CD14-positive monocyte (primary cell): ENCODE measurements around the gene FOXD1. TPM values are rescaled to one million over a fixed set of nuclear protein-coding genes. Genes with fewer than 3 reads are reported as not detected.

Experiments
- DNase-seq, 3 donors: peaks; one replicate each; pipeline ENCODE4 v3.0.0-alpha.2; 2011 to 2022
- H2AFZ ChIP-seq: 2 replicates; pipeline ENCODE4 v1.6.0; 2012; ENCODE audit warnings: mild to moderate bottlenecking, low read depth, low read length, inconsistent platforms; ENCODE audit not compliant: insufficient read depth, poor library complexity, severe bottlenecking
- H3K27ac ChIP-seq, 2 donors: 1 replicate in 1 of 2; 2 replicates in 1 of 2; pipeline ENCODE4 v1.5.1; 2012 to 2013; ENCODE audit warnings: low read length in 2 of 2, control low read depth in 1 of 2, inconsistent platforms in 1 of 2, low read depth in 1 of 2, mild to moderate bottlenecking in 1 of 2
- H3K27me3 ChIP-seq, 2 donors: one replicate each; pipeline versions ENCODE4 v1.6.0 to v1.6.1; 2011 to 2013; ENCODE audit warnings: low read length in 2 of 2; ENCODE audit not compliant: control insufficient read depth in 2 of 2, insufficient read depth in 2 of 2
- H3K36me3 ChIP-seq, 2 donors: replicated peaks in 1 of 2; 1 replicate in 1 of 2; 2 replicates in 1 of 2; pipeline versions ENCODE4 v1.5.1 to v1.6.1; 2012 to 2013; ENCODE audit warnings: low read length in 2 of 2, control low read depth in 1 of 2, inconsistent platforms in 1 of 2, mild to moderate bottlenecking in 1 of 2; ENCODE audit not compliant: insufficient read depth in 2 of 2, control insufficient read depth in 1 of 2
- H3K4me1 ChIP-seq, 2 donors: 1 replicate in 1 of 2; 2 replicates in 1 of 2; pipeline versions ENCODE4 v1.5.1 to v1.6.1; 2012 to 2013; ENCODE audit warnings: low read length in 2 of 2, control low read depth in 1 of 2, inconsistent platforms in 1 of 2, mild to moderate bottlenecking in 1 of 2, moderate library complexity in 1 of 2; ENCODE audit not compliant: insufficient read depth in 2 of 2, control insufficient read depth in 1 of 2
- H3K4me2 ChIP-seq: replicated peaks from 2 replicates; pipeline ENCODE3; 2012; ENCODE audit warnings: low read length, moderate library complexity, mild to moderate bottlenecking; ENCODE audit not compliant: poor library complexity, severe bottlenecking; ENCODE audit errors: extremely low read depth
- H3K4me3 ChIP-seq, 3 experiments: fragments of 200-600 bp in 1 of 3; sonication (generic) in 1 of 3; replicated peaks in 1 of 3; 1 replicate in 2 of 3; 2 replicates in 1 of 3; pipeline ENCODE4 v1.5.1; 2011 to 2013; ENCODE audit warnings: low read length in 3 of 3, mild to moderate bottlenecking in 3 of 3, control low read depth in 2 of 3, low read depth in 2 of 3, inconsistent platforms in 1 of 3, moderate library complexity in 1 of 3
- H3K79me2 ChIP-seq: 2 replicates; pipeline ENCODE4 v1.6.0; 2012; ENCODE audit warnings: mild to moderate bottlenecking, control low read depth, inconsistent platforms, low read length, moderate library complexity; ENCODE audit not compliant: insufficient read depth
- H3K9ac ChIP-seq: 2 replicates; pipeline ENCODE4 v1.6.0; 2017; ENCODE audit warnings: low read length, mild to moderate bottlenecking; ENCODE audit not compliant: insufficient read depth, poor library complexity, severe bottlenecking
- H3K9me3 ChIP-seq, 2 donors: replicated peaks in 1 of 2; 1 replicate in 1 of 2; 2 replicates in 1 of 2; pipeline versions ENCODE4 v1.5.1 to v1.6.1; 2012 to 2013; ENCODE audit warnings: low read length in 2 of 2, control low read depth in 1 of 2; ENCODE audit not compliant: control insufficient read depth in 1 of 2, insufficient read depth in 1 of 2
- H4K20me1 ChIP-seq: 2 replicates; pipeline ENCODE4 v1.6.0; 2012; ENCODE audit warnings: mild to moderate bottlenecking, low read length, control low read depth, moderate library complexity; ENCODE audit not compliant: insufficient read depth
- H3K27ac Mint-ChIP-seq, 7 donors: one replicate each; pipeline ENCODE4 v1.8.0; 2020; ENCODE audit warnings: mild to moderate bottlenecking in 7 of 7, mixed read lengths in 7 of 7, moderate library complexity in 6 of 7, inconsistent platforms in 2 of 7
- H3K27me3 Mint-ChIP-seq, 3 donors: one replicate each; pipeline ENCODE4 v1.8.0; 2021 to 2022; ENCODE audit warnings: low read depth in 3 of 3, mild to moderate bottlenecking in 3 of 3, mixed read lengths in 3 of 3, moderate library complexity in 3 of 3, inconsistent platforms in 1 of 3
- H3K36me3 Mint-ChIP-seq, 2 donors: one replicate each; pipeline ENCODE4 v1.8.0; 2020; ENCODE audit warnings: mixed read lengths in 2 of 2, inconsistent platforms in 1 of 2, mild to moderate bottlenecking in 1 of 2
- H3K4me1 Mint-ChIP-seq: one replicate; pipeline ENCODE4 v1.8.0; 2020; ENCODE audit warnings: mild to moderate bottlenecking, mixed read lengths
- H3K4me3 Mint-ChIP-seq, 2 donors: one replicate each; pipeline ENCODE4 v1.8.0; 2020; ENCODE audit warnings: mild to moderate bottlenecking in 2 of 2, mixed read lengths in 2 of 2, moderate library complexity in 1 of 2
- H3K9me3 Mint-ChIP-seq, 7 donors: one replicate each; pipeline ENCODE4 v1.8.0; 2020 to 2022; ENCODE audit warnings: mixed read lengths in 7 of 7, mild to moderate bottlenecking in 6 of 7, moderate library complexity in 6 of 7, inconsistent platforms in 2 of 7
- WGBS: methylation state at CpG from one replicate; pipeline ENCODE4 v1.1.5; 2013; ENCODE audit warnings: missing lambda C conversion rate; ENCODE audit not compliant: insufficient coverage; 5-methylcytosine and 5-hydroxymethylcytosine counted together
- intact Hi-C, 2 donors: fragments of 100-400 bp; cut with micrococcal nuclease; formaldehyde crosslinking; loops; one replicate each; pipeline versions ENCODE4 v1.15.0 to v1.15.1; 2023
- polyA plus RNA-seq, 3 donors: library from polyadenylated mRNA; depleted of rRNA in 1 of 3; unstranded in 2 of 3; stranded (reverse) in 1 of 3; fragments of 300-500 nt in 2 of 3; fragments of >200 nt in 1 of 3; fragmentation: Illumina TruSeq in 2 of 3; gene quantifications; 1 replicate in 2 of 3; 2 replicates in 1 of 3; pipeline ENCODE4 v1.2.3, GENCODE V29; 2012 to 2021
- TF ChIP-seq, protein P1 (sequence below): fragments of 200-600 bp; IDR thresholded peaks from one replicate; pipeline ENCODE4 v1.8.0; 2022; ENCODE audit warnings: antibody characterized with exemption, mild to moderate bottlenecking

The FOXD1 gene
- polyA plus RNA-seq, 3 donors: 0.04 TPM; not detected in 2

GRCh38 chr5:73415171-73415570 lies 33.4 kb downstream of the FOXD1 start:
- Mint-ChIP-seq H3K36me3 (peaks cover 0 to 2% of the 10 kb centered on the region in 2 donors), H3K27me3 (peaks cover 60 to 83% (median 67%) of the 10 kb centered on the region in 3 donors), H3K4me1 (peaks cover 3% of the 10 kb centered on the region), H3K4me3 (peak overlapping the region in 1 of 2 donors; percentile 23), H3K9me3 (peaks cover 0 to 16% (median 12%) of the 10 kb centered on the region in 7 donors), H3K27ac (no peak overlapping the region)
- Histone ChIP-seq H2AFZ (no peak overlapping the region), H3K4me2 (no peak overlapping the region), H3K4me1 (no peaks in the 10 kb centered on the region), H3K27me3 (peaks cover 76 to 89% of the 10 kb centered on the region in 2 donors), H3K27ac (no peak overlapping the region), H3K9ac (no peak overlapping the region), H4K20me1 (no peaks in the 10 kb centered on the region), H3K4me3 (no peak overlapping the region), H3K36me3 (no peaks in the 10 kb centered on the region), H3K9me3 (peaks cover 0 to 44% of the 10 kb centered on the region in 2 donors), H3K79me2 (no peaks in the 10 kb centered on the region)
- intact Hi-C loops: no loop called here
- WGBS: 90% methylated on average over 2 of the region's 2 CpGs
- DNase-seq: no peak
- TF ChIP-seq, protein P1, sequence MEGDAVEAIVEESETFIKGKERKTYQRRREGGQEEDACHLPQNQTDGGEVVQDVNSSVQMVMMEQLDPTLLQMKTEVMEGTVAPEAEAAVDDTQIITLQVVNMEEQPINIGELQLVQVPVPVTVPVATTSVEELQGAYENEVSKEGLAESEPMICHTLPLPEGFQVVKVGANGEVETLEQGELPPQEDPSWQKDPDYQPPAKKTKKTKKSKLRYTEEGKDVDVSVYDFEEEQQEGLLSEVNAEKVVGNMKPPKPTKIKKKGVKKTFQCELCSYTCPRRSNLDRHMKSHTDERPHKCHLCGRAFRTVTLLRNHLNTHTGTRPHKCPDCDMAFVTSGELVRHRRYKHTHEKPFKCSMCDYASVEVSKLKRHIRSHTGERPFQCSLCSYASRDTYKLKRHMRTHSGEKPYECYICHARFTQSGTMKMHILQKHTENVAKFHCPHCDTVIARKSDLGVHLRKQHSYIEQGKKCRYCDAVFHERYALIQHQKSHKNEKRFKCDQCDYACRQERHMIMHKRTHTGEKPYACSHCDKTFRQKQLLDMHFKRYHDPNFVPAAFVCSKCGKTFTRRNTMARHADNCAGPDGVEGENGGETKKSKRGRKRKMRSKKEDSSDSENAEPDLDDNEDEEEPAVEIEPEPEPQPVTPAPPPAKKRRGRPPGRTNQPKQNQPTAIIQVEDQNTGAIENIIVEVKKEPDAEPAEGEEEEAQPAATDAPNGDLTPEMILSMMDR: no peak

- Mint-ChIP-seq H3K36me3 (no peaks in the 10 kb centered on the region), H3K4me1 (no peaks in the 10 kb centered on the region), H3K4me3 (peak overlapping the region in 1 of 2 donors; percentile 10), H3K27ac (no peak overlapping the region), H3K27me3 (peaks cover 37 to 73% (median 45%) of the 10 kb centered on the region in 3 donors), H3K9me3 (peaks cover 0 to 12% (median 6%) of the 10 kb centered on the region in 7 donors)
- Histone ChIP-seq H3K4me3 (no peak overlapping the region), H3K36me3 (no peaks in the 10 kb centered on the region), H4K20me1 (no peaks in the 10 kb centered on the region), H3K79me2 (no peaks in the 10 kb centered on the region), H3K4me1 (no peaks in the 10 kb centered on the region), H3K9me3 (peaks cover 0 to 20% of the 10 kb centered on the region in 2 donors), H3K27ac (no peak overlapping the region), H2AFZ (no peak overlapping the region), H3K9ac (no peak overlapping the region), H3K4me2 (no peak overlapping the region), H3K27me3 (peaks cover 60 to 74% of the 10 kb centered on the region in 2 donors)
- intact Hi-C loops: no loop called here
- WGBS: no CpG with 5 or more reads among the region's 1 CpG
- no peak for DNase-seq
- TF ChIP-seq, protein P1: no peak
Observed at GRCh38 chr5:73412597-73412988, 36.0 kb downstream of the FOXD1 start.
